Measurements from ENCODE around the gene PYGM.

PYGM gene

GRCh38 chr11:64758330-64759079 lies 1.3 kb downstream of the PYGM start:
- ATAC-seq (ENCODE audit: low read depth) (no peak), DNase-seq (ENCODE audit: low spot score in 2 of 2) (no peak)
- H3K27me3 Mint-ChIP-seq: no peaks in the 10 kb centered on the region
- peaks cover 38% of the 10 kb centered on the region for H3K4me1 Mint-ChIP-seq
- H3K9me3 Mint-ChIP-seq: no peaks in the 10 kb centered on the region
- no peak overlapping the region for H3K27ac Mint-ChIP-seq
- H3K36me3 Mint-ChIP-seq: peaks cover 5% of the 10 kb centered on the region
- H3K4me3 Mint-ChIP-seq: no peak overlapping the region

GRCh38 chr11:64757549-64758329 lies 2.0 kb downstream of the PYGM start:
- H3K27ac Mint-ChIP-seq: no peak overlapping the region
- H3K4me3 Mint-ChIP-seq: no peak overlapping the region
- ATAC-seq (ENCODE audit: low read depth): no peak
- no peaks in the 10 kb centered on the region for H3K9me3 Mint-ChIP-seq
- H3K36me3 Mint-ChIP-seq: peaks cover 8% of the 10 kb centered on the region
- no peaks in the 10 kb centered on the region for H3K27me3 Mint-ChIP-seq
- peaks cover 33% of the 10 kb centered on the region for H3K4me1 Mint-ChIP-seq
- DNase-seq (ENCODE audit: low spot score in 2 of 2): no peak

- peaks cover 7% of the 10 kb centered on the region for H3K36me3 Mint-ChIP-seq
- DNase-seq (ENCODE audit: low spot score in 2 of 2) (no peak), ATAC-seq (ENCODE audit: low read depth) (no peak)
- no peaks in the 10 kb centered on the region for H3K27me3 Mint-ChIP-seq
- no peak overlapping the region for H3K4me3 Mint-ChIP-seq
- H3K27ac Mint-ChIP-seq: no peak overlapping the region
- peaks cover 29% of the 10 kb centered on the region for H3K4me1 Mint-ChIP-seq
- no peaks in the 10 kb centered on the region for H3K9me3 Mint-ChIP-seq
Measured at GRCh38 chr11:64755681-64756361, 4.0 kb downstream of the PYGM start.

- no peak overlapping the region for H3K27ac Mint-ChIP-seq
- H3K9me3 Mint-ChIP-seq: no peaks in the 10 kb centered on the region
- no peak for DNase-seq (ENCODE audit: low spot score in 2 of 2)
- ATAC-seq (ENCODE audit: low read depth): no peak
- peaks cover 29% of the 10 kb centered on the region for H3K4me1 Mint-ChIP-seq
- H3K4me3 Mint-ChIP-seq: no peak overlapping the region
- H3K27me3 Mint-ChIP-seq: no peaks in the 10 kb centered on the region
- H3K36me3 Mint-ChIP-seq: peaks cover 12% of the 10 kb centered on the region
Measured at GRCh38 chr11:64754919-64755662, 4.7 kb downstream of the PYGM start.

- H3K36me3 Mint-ChIP-seq: peaks cover 12% of the 10 kb centered on the region
- H3K27ac Mint-ChIP-seq: peak overlapping the region; percentile 55
- peaks cover 23% of the 10 kb centered on the region for H3K4me1 Mint-ChIP-seq
Measured at GRCh38 chr11:64754124-64754918, 5.5 kb downstream of the PYGM start.

GRCh38 chr11:64753380-64754123 lies 6.2 kb downstream of the PYGM start:
- Mint-ChIP-seq H3K27ac (peak overlapping the region; percentile 55), H3K4me1 (peaks cover 22% of the 10 kb centered on the region), H3K36me3 (peaks cover 12% of the 10 kb centered on the region), H3K9me3 (no peaks in the 10 kb centered on the region), H3K4me3 (no peak overlapping the region), H3K27me3 (no peaks in the 10 kb centered on the region)
- ATAC-seq (ENCODE audit: low read depth) (no peak), DNase-seq (ENCODE audit: low spot score in 2 of 2) (no peak)

More at GRCh38 chr11:64754124-64754918, 5.5 kb downstream of the PYGM start:
- H3K27me3 Mint-ChIP-seq: no peaks in the 10 kb centered on the region
- ATAC-seq (ENCODE audit: low read depth) (no peak), DNase-seq (ENCODE audit: low spot score in 2 of 2) (no peak)
- H3K4me3 Mint-ChIP-seq: no peak overlapping the region
- no peaks in the 10 kb centered on the region for H3K9me3 Mint-ChIP-seq

GRCh38 chr11:64753019-64753379 lies 6.8 kb downstream of the PYGM start:
- peaks cover 12% of the 10 kb centered on the region for H3K36me3 Mint-ChIP-seq
- H3K4me1 Mint-ChIP-seq: peaks cover 25% of the 10 kb centered on the region
- H3K4me3 Mint-ChIP-seq: no peak overlapping the region
- ATAC-seq (ENCODE audit: low read depth) (no peak), DNase-seq (ENCODE audit: low spot score in 2 of 2) (no peak)
- no peaks in the 10 kb centered on the region for H3K9me3 Mint-ChIP-seq
- H3K27ac Mint-ChIP-seq: no peak overlapping the region
- H3K27me3 Mint-ChIP-seq: no peaks in the 10 kb centered on the region

- Mint-ChIP-seq H3K4me3 (no peak overlapping the region), H3K36me3 (peaks cover 12% of the 10 kb centered on the region), H3K4me1 (peaks cover 23% of the 10 kb centered on the region), H3K27me3 (no peaks in the 10 kb centered on the region), H3K27ac (no peak overlapping the region), H3K9me3 (no peaks in the 10 kb centered on the region)
- no peak for DNase-seq (ENCODE audit: low spot score in 2 of 2)
- no peak for ATAC-seq (ENCODE audit: low read depth)
Measured at GRCh38 chr11:64752175-64752970, 7.4 kb downstream of the PYGM start.

GRCh38 chr11:64751580-64751979 lies 8.2 kb downstream of the PYGM start:
- Mint-ChIP-seq H3K27ac (no peak overlapping the region), H3K36me3 (peaks cover 12% of the 10 kb centered on the region), H3K4me1 (peaks cover 23% of the 10 kb centered on the region), H3K4me3 (no peak overlapping the region), H3K27me3 (no peaks in the 10 kb centered on the region), H3K9me3 (no peaks in the 10 kb centered on the region)
- ATAC-seq (ENCODE audit: low read depth) (no peak), DNase-seq (ENCODE audit: low spot score in 2 of 2) (no peak)

- Mint-ChIP-seq H3K4me3 (no peak overlapping the region), H3K9me3 (no peaks in the 10 kb centered on the region), H3K27me3 (no peaks in the 10 kb centered on the region), H3K4me1 (peaks cover 26% of the 10 kb centered on the region), H3K36me3 (peaks cover 12% of the 10 kb centered on the region), H3K27ac (no peak overlapping the region)
- no peak for ATAC-seq (ENCODE audit: low read depth)
- DNase-seq (ENCODE audit: low spot score in 2 of 2): no peak
Measured at GRCh38 chr11:64751136-64751535, 8.6 kb downstream of the PYGM start.

- Mint-ChIP-seq H3K4me3 (peak overlapping the region; percentile 11), H3K27ac (peak overlapping the region; percentile 3), H3K36me3 (peaks cover 12% of the 10 kb centered on the region), H3K27me3 (no peaks in the 10 kb centered on the region), H3K9me3 (no peaks in the 10 kb centered on the region), H3K4me1 (peaks cover 26% of the 10 kb centered on the region)
- ATAC-seq (ENCODE audit: low read depth) (no peak), DNase-seq (ENCODE audit: low spot score in 2 of 2) (no peak)
Measured at GRCh38 chr11:64750361-64751054, 9.3 kb downstream of the PYGM start.
